Tibial nerve (tissue), 4 donors: ENCODE data around the gene SLC6A2.

Source experiments
- CTCF ChIP-seq, 5 experiments: fragments of 200-600 bp in 3 of 5; fragments of 450-650 bp in 2 of 5; sonication (generic) in 3 of 5; IDR thresholded peaks; one replicate each; pipeline ENCODE4 v1.5.1; 2016 to 2019; ENCODE audit warnings: antibody characterized with exemption in 5 of 5, mild to moderate bottlenecking in 3 of 5, moderate library complexity in 2 of 5
- EP300 ChIP-seq, 2 donors: sonication (generic); formaldehyde crosslinking; IDR thresholded peaks; one replicate each; pipeline ENCODE4 v1.6.1; 2017; ENCODE audit warnings: antibody characterized with exemption in 2 of 2, mild to moderate bottlenecking in 1 of 2
- POLR2A ChIP-seq, 2 donors: fragments of 450-650 bp; IDR thresholded peaks; one replicate each; pipeline ENCODE4 v1.6.1; 2017; ENCODE audit warnings: antibody characterized with exemption in 2 of 2, mild to moderate bottlenecking in 2 of 2, moderate library complexity in 2 of 2

DNA sequence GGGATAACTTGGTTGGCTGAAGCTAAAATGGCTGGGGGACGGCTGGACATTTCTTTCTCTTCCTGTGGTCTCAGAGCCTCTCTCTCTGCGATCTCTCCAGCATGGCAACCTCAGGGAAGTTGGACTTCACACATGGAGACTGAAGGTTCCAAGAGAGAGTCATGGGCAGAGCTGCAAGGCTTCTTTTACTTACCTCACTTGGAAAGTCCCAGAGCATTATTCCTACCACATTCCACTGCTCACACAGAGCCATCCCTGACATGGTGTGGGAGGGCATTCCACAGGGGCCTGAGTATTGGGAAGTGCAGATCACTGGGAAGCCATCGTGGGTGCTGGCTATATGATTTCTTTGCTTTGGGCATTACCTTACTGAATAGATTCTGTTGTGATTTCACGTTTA lies 9.8 kb upstream of the SLC6A2 start:
- TF ChIP-seq CTCF (IDR thresholded peaks at IDR 0.05) (no peak), POLR2A (IDR thresholded peaks at IDR 0.05) (no peak), EP300 (IDR thresholded peaks at IDR 0.05) (no peak)
